Tibial nerve (tissue), 4 donors: ENCODE data around the gene POU6F2. TPM values are rescaled to one million over a fixed set of nuclear protein-coding genes. Genes with fewer than 3 reads are reported as not detected.
"Not testable (repeated sequence)": the region's sequence is repeated elsewhere in the genome, so short reads cannot be mapped to it uniquely, and the experiment has no call there.

Experiments
- DNase-seq, 2 donors: peaks; one replicate each; pipeline ENCODE4 v3.0.0-alpha.2; 2019; ENCODE audit warnings: low spot score in 2 of 2
- H3K27ac ChIP-seq, 4 donors: fragments of 200-600 bp; sonication (generic) in 3 of 4; one replicate each; pipeline ENCODE4 v1.5.1; 2017 to 2019; ENCODE audit warnings: mild to moderate bottlenecking in 1 of 4
- H3K27me3 ChIP-seq, 2 donors: fragments of 200-600 bp; sonication (generic) in 1 of 2; one replicate each; pipeline versions ENCODE4 v1.5.1 to v1.6.0; 2017 to 2019
- H3K36me3 ChIP-seq, 3 donors: fragments of 200-600 bp; sonication (generic); one replicate each; pipeline ENCODE4 v1.5.1; 2018 to 2019
- H3K4me1 ChIP-seq, 4 donors: fragments of 200-600 bp; sonication (generic) in 3 of 4; one replicate each; pipeline ENCODE4 v1.5.1; 2017 to 2019
- H3K4me3 ChIP-seq, 4 donors: fragments of 200-600 bp; sonication (generic) in 3 of 4; one replicate each; pipeline ENCODE4 v1.5.1; 2017 to 2019; ENCODE audit warnings: mild to moderate bottlenecking in 1 of 4, moderate library complexity in 1 of 4
- H3K9me3 ChIP-seq, 4 donors: fragments of 200-600 bp; sonication (generic) in 3 of 4; one replicate each; pipeline ENCODE4 v1.5.1; 2017 to 2019
- CTCF ChIP-seq, 5 experiments: fragments of 200-600 bp in 3 of 5; fragments of 450-650 bp in 2 of 5; sonication (generic) in 3 of 5; IDR thresholded peaks; one replicate each; pipeline ENCODE4 v1.5.1; 2016 to 2019; ENCODE audit warnings: antibody characterized with exemption in 5 of 5, mild to moderate bottlenecking in 3 of 5, moderate library complexity in 2 of 5
- EP300 ChIP-seq, 2 donors: sonication (generic); formaldehyde crosslinking; IDR thresholded peaks; one replicate each; pipeline ENCODE4 v1.6.1; 2017; ENCODE audit warnings: antibody characterized with exemption in 2 of 2, mild to moderate bottlenecking in 1 of 2
- POLR2A ChIP-seq, 2 donors: fragments of 450-650 bp; IDR thresholded peaks; one replicate each; pipeline ENCODE4 v1.6.1; 2017; ENCODE audit warnings: antibody characterized with exemption in 2 of 2, mild to moderate bottlenecking in 2 of 2, moderate library complexity in 2 of 2
- WGBS, 2 donors: methylation state at CpG; one replicate each; pipeline ENCODE4 v1.1.5; 2018; 5-methylcytosine and 5-hydroxymethylcytosine counted together
- total RNA-seq, 4 donors: library from RNA; depleted of rRNA; stranded (reverse); fragments of >200 nt; gene quantifications; one replicate each; pipeline ENCODE4 v1.1.0, GENCODE V29; 2016

The POU6F2 gene
- total RNA-seq, 4 donors from 2014 or later, result 0.21 to 1.8 (median 1.3) TPM

- 38 to 69% methylated on average over 4 of the region's 4 CpGs for WGBS, 2 donors
- Histone ChIP-seq H3K4me1 (no peaks in the 10 kb centered on the region), H3K36me3 (no peaks in the 10 kb centered on the region), H3K27ac (no peak overlapping the region), H3K4me3 (no peak overlapping the region), H3K9me3 (no peaks in the 10 kb centered on the region), H3K27me3 (no peaks in the 10 kb centered on the region)
- TF ChIP-seq POLR2A (IDR thresholded peaks at IDR 0.05), result no peak
- TF ChIP-seq CTCF (IDR thresholded peaks at IDR 0.05), result no peak
- no peak for TF ChIP-seq EP300 (IDR thresholded peaks at IDR 0.05)
- no peak for DNase-seq
Observed at GRCh38 chr7:39187130-39187529, 209.4 kb downstream of the POU6F2 start.

- TF ChIP-seq EP300 (IDR thresholded peaks at IDR 0.05), result no peak
- TF ChIP-seq CTCF (IDR thresholded peaks at IDR 0.05), result no peak
- TF ChIP-seq POLR2A (IDR thresholded peaks at IDR 0.05), result no peak
- Histone ChIP-seq H3K4me1 (no peaks in the 10 kb centered on the region), H3K4me3 (no peak overlapping the region), H3K27me3 (no peaks in the 10 kb centered on the region), H3K27ac (no peak overlapping the region), H3K9me3 (no peaks in the 10 kb centered on the region), H3K36me3 (no peaks in the 10 kb centered on the region)
- WGBS, 2 donors, result 58 to 87% methylated on average over 1 of the region's 1 CpG
- no peak for DNase-seq
Observed at GRCh38 chr7:39192476-39192875, 214.8 kb downstream of the POU6F2 start.

- H3K4me1 ChIP-seq, H3K27ac ChIP-seq, DNase-seq, H3K36me3 ChIP-seq, H3K9me3 ChIP-seq, H3K4me3 ChIP-seq, H3K27me3 ChIP-seq: not testable (repeated sequence)
- 87 to 97% methylated on average over 8 to 10 of the region's 10 CpGs for WGBS, 2 donors
Observed at GRCh38 chr7:39194388-39194787, 216.7 kb downstream of the POU6F2 start.

- Histone ChIP-seq H3K4me1 (no peaks in the 10 kb centered on the region), H3K27me3 (no peaks in the 10 kb centered on the region), H3K27ac (no peak overlapping the region), H3K9me3 (no peaks in the 10 kb centered on the region), H3K36me3 (no peaks in the 10 kb centered on the region), H3K4me3 (no peak overlapping the region)
- TF ChIP-seq POLR2A (IDR thresholded peaks at IDR 0.05) (no peak), CTCF (IDR thresholded peaks at IDR 0.05) (no peak), EP300 (IDR thresholded peaks at IDR 0.05) (no peak)
- WGBS, 2 donors, result 86 to 91% methylated on average over 5 of the region's 5 CpGs
- DNase-seq, result no peak
Observed at GRCh38 chr7:39195967-39196366, 218.3 kb downstream of the POU6F2 start.

- Histone ChIP-seq H3K36me3 (no peaks in the 10 kb centered on the region), H3K27me3 (no peaks in the 10 kb centered on the region), H3K4me1 (no peaks in the 10 kb centered on the region), H3K9me3 (no peaks in the 10 kb centered on the region), H3K4me3 (no peak overlapping the region), H3K27ac (no peak overlapping the region)
- DNase-seq, result no peak
- TF ChIP-seq POLR2A (IDR thresholded peaks at IDR 0.05) (no peak), EP300 (IDR thresholded peaks at IDR 0.05) (no peak), CTCF (IDR thresholded peaks at IDR 0.05) (no peak)
- 75 to 77% methylated on average over 1 of the region's 1 CpG for WGBS, 2 donors
Observed at GRCh38 chr7:39197831-39198230, 220.1 kb downstream of the POU6F2 start.

- no peak for DNase-seq
- Histone ChIP-seq H3K27ac (no peak overlapping the region), H3K4me1 (no peaks in the 10 kb centered on the region), H3K27me3 (no peaks in the 10 kb centered on the region), H3K36me3 (no peaks in the 10 kb centered on the region), H3K9me3 (no peaks in the 10 kb centered on the region), H3K4me3 (no peak overlapping the region)
- no peak for TF ChIP-seq POLR2A (IDR thresholded peaks at IDR 0.05)
- no peak for TF ChIP-seq CTCF (IDR thresholded peaks at IDR 0.05)
- no peak for TF ChIP-seq EP300 (IDR thresholded peaks at IDR 0.05)
- WGBS, 2 donors, result 78% methylated on average over 2 of the region's 2 CpGs
Observed at GRCh38 chr7:39198556-39198955, 220.8 kb downstream of the POU6F2 start.
